ENCODE measurements around the gene CHD2.

The CHD2 gene

DNA sequence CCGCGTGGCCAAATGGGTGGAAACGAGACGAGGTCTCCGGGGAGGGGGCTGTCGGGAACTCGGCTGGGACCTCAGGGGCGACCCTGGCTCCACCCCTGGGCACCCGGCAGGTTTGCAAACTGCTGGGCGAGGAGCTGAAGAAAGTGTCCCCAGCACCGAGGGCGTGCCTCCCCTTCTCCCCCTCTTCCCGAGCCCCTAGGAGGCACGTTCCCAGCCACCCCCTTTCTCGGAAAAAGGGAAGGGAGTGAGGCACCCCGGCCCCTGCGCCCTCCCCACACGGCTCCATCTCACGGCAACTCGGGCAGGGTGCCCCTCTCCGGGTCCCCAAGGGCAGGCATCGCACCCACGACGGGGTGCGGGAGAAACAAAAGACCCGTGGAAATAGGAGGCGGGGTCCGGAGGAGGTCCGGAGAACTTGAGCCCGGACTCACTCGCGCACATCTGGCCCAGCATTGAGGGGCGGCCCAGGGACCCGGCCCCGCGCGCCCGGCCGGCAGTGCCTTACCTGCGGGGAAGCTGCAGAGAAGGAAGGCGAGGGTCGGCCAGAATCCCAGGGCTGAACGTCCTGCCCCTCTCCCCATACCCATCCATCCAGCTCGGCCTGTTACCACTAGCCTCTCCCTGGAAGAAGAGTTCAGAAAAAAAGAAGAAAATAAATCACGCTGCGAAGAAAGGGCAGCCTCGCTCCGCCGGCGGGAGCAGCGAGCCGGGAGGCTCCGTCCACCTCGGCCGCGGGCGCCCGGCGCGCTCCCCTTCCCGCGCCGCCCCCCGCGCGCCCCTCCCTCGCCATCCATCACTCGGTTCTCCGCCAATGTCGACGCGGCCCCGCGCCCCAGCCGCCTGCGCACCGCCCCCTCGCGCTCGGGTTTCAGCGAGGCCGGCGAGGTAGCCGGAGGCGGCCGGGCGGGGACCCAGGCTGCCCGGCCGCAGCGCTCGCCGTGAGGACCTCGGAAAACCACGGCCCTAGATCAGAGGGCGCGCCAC is 172.6 kb downstream of the CHD2 start:
- DNase-seq: peak; percentile 29

DNA sequence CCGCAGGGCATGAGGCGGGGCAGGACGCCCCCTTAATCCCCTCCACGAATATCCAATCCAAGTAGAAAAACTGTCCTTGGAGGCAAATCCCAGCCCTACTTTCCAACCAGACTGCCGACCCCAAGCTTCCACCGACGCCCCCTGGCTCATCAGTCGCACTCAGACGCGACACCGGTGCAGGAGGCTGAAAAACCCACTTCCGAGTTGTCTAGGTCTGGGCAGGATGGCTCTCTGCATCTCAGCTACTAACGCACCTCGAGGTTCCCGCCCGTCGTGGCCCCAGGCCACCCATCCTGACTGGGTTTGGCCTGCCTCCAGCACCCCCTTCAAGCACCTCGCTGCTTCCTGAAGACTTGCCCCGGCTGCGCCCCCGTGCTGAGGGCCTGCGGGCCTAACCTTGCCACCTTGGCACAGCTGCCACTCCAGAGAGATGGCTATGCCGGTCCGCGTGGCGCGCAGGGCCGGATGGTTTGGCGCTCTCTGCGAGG is 173.4 kb downstream of the CHD2 start:
- DNase-seq: no peak

DNA sequence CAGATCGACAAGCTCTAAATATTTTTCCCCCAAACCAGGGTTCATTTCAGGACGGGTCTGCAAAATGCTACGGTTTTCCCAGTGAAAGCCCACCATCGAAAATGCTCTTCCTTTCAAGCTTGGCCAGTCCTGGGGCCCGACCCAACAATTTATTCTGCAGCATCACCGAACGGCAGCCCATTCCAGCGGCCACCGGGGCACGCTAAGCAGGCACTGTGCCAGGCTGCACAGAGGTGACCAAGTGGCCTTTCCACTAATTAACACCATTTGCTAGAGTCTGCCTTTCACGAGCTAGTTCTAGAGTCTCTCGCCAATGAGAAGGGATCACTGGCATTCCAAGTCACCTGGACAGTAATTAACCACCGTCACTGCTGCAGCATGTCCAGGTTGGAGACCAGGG is 174.5 kb downstream of the CHD2 start:
- no peak for DNase-seq

DNA sequence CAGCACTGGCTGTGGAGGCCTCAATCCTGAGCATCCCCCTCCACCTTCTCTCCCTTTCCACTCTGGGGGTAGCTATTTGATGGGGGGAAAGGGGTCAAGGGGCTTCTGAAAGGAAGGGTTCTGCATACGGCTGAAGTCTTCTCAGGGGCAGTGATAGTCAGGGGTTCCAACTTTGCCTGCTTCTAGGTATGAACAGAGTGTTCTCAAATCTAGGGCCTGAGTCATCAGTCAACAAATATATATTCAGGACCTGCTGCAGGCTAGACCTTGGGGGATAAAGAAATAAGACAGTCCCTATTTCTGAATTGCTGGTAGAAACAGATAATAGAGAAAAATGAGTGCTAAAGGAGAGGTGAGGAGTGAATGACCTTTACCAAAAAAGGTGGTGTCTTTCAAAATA is 176.1 kb downstream of the CHD2 start:
- DNase-seq: no peak

DNA sequence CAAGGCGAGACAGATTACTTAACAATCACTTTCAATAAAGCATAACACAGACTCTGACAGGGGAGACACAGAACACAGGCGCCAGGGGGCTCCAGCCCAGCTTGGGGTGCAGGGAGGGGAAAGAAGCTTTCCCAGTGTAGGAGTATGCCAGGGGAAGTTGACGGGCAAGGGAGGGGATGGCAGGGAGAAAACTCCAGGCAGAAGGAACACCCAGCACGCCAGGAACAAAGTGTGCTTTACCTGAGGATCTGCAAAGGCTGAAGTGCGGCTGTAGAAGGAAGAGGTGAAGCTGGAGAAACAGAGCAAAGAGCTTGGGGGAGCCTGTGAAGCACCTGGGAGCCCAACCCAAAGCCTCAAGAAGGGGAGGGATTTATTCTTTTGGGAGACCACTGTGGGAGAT is 176.8 kb downstream of the CHD2 start:
- no peak for DNase-seq

All from hematopoietic multipotent progenitor cell treated with erythropoietin and hydrocortisone succinate and interleukin-3 and kit ligand, for 6 days (in vitro differentiated cells).